Upper lobe of left lung (tissue), 6 donors: ENCODE data around the gene SULT1C3. TPM values are rescaled to one million over a fixed set of nuclear protein-coding genes. Genes with fewer than 3 reads are reported as not detected.

Experiments used
- ATAC-seq, 2 donors: fragments of 200-7000 bp; cut with Tn5 transposase; one replicate each; pipeline ENCODE4 v1.9.1; 2022; ENCODE audit warnings: mild to moderate bottlenecking in 2 of 2, moderate library complexity in 2 of 2; ENCODE audit not compliant: low FRiP score in 2 of 2
- DNase-seq, 2 donors: peaks; one replicate each; pipeline ENCODE4 v3.0.0-alpha.2; 2019 to 2020
- H3K27ac ChIP-seq, 4 donors: fragments of 200-600 bp; sonication (generic); one replicate each; pipeline ENCODE4 v1.5.1; 2016 to 2019
- H3K27me3 ChIP-seq, 4 donors: fragments of 200-600 bp; sonication (generic); one replicate each; pipeline ENCODE4 v1.5.1; 2017 to 2019
- H3K36me3 ChIP-seq, 4 donors: fragments of 200-600 bp; sonication (generic); one replicate each; pipeline ENCODE4 v1.5.1; 2016 to 2019
- H3K4me1 ChIP-seq, 4 donors: fragments of 200-600 bp; sonication (generic); one replicate each; pipeline ENCODE4 v1.5.1; 2018 to 2019
- H3K4me3 ChIP-seq, 4 donors: fragments of 200-600 bp; sonication (generic); one replicate each; pipeline ENCODE4 v1.5.1; 2017 to 2019; ENCODE audit warnings: mild to moderate bottlenecking in 2 of 4, moderate library complexity in 1 of 4
- H3K9me3 ChIP-seq, 4 donors: fragments of 200-600 bp; sonication (generic); one replicate each; pipeline ENCODE4 v1.5.1; 2018 to 2019
- EP300 ChIP-seq, 4 donors: sonication (generic); formaldehyde crosslinking; IDR thresholded peaks; one replicate each; pipeline ENCODE4 v1.5.1; 2017; ENCODE audit warnings: antibody characterized with exemption in 4 of 4, control low read depth in 2 of 4
- POLR2A ChIP-seq, 4 donors: fragments of 450-650 bp; IDR thresholded peaks; one replicate each; pipeline ENCODE4 v1.5.1; 2016 to 2017; ENCODE audit warnings: antibody characterized with exemption in 4 of 4, mild to moderate bottlenecking in 2 of 4
- POLR2AphosphoS5 ChIP-seq, 2 donors: sonication (generic); formaldehyde crosslinking; IDR thresholded peaks; one replicate each; pipeline ENCODE4 v1.5.1; 2017; ENCODE audit warnings: antibody characterized with exemption in 2 of 2
- WGBS, 2 donors: methylation state at CpG; one replicate each; pipeline ENCODE4 v1.1.5; 2017 to 2018; 5-methylcytosine and 5-hydroxymethylcytosine counted together
- total RNA-seq, 6 donors: library from RNA; depleted of rRNA in 4 of 6; stranded (reverse); fragments of >200 nt in 4 of 6; gene quantifications; one replicate each; pipeline versions ENCODE4 v1.1.0 to v1.2.1, GENCODE V29; 2016 to 2021
- TF ChIP-seq, protein P1 (sequence below), 6 experiments: fragments of 450-650 bp in 4 of 6; fragments of 200-600 bp in 2 of 6; sonication (generic) in 2 of 6; IDR thresholded peaks; one replicate each; pipeline ENCODE4 v1.5.1; 2016 to 2019; ENCODE audit warnings: antibody characterized with exemption in 6 of 6
- donor health status: DM: no; HTN: no; CAD: no; lungs with moderate emphysema.
- donor health status: DM: no; HTN: yes; CAD: no; lungs with severe emphysema.

Gene SULT1C3
- total RNA-seq, 6 donors from 2014 or later, result not detected

GRCh38 chr2:108200569-108200968 lies 39.2 kb upstream of the SULT1C3 start:
- peaks cover 0 to 6% (median 0%) of the 10 kb centered on the region in 4 donors for H3K9me3 ChIP-seq
- H3K27me3 ChIP-seq, result no peaks in the 10 kb centered on the region
- no peak overlapping the region for H3K4me3 ChIP-seq
- H3K27ac ChIP-seq, result no peak overlapping the region
- H3K4me1 ChIP-seq, result no peaks in the 10 kb centered on the region
- peak in 1 of 2 donors; percentile 17 for DNase-seq
- WGBS, 2 donors, result 83 to 84% methylated on average over 7 of the region's 7 CpGs
- TF ChIP-seq, protein P1, sequence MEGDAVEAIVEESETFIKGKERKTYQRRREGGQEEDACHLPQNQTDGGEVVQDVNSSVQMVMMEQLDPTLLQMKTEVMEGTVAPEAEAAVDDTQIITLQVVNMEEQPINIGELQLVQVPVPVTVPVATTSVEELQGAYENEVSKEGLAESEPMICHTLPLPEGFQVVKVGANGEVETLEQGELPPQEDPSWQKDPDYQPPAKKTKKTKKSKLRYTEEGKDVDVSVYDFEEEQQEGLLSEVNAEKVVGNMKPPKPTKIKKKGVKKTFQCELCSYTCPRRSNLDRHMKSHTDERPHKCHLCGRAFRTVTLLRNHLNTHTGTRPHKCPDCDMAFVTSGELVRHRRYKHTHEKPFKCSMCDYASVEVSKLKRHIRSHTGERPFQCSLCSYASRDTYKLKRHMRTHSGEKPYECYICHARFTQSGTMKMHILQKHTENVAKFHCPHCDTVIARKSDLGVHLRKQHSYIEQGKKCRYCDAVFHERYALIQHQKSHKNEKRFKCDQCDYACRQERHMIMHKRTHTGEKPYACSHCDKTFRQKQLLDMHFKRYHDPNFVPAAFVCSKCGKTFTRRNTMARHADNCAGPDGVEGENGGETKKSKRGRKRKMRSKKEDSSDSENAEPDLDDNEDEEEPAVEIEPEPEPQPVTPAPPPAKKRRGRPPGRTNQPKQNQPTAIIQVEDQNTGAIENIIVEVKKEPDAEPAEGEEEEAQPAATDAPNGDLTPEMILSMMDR (IDR thresholded peaks at IDR 0.05), result no peak
- TF ChIP-seq POLR2AphosphoS5 (IDR thresholded peaks at IDR 0.05) (no peak), POLR2A (IDR thresholded peaks at IDR 0.05) (no peak), EP300 (IDR thresholded peaks at IDR 0.05) (no peak)
- H3K36me3 ChIP-seq, result no peaks in the 10 kb centered on the region
- no peak for ATAC-seq

DNA sequence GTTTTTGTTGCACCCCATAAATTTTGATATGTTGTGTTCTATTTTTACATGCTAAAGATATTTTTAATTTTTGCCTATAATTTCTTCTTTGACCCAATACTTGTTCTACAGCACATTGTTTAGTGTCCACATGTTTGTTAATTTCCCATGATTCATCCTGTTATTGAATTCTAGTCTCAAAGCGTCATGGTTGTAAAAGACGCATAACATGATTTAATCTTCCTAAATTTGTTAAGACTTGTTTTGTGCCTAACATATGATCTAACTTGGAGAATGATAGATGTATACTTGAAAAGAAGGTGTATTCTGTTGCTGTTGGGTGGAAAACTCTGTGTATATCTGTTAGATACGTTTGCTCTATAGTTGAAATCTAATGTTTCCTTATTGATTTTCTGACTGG lies 27.1 kb upstream of the SULT1C3 start:
- no peak overlapping the region for H3K4me3 ChIP-seq
- no peaks in the 10 kb centered on the region for H3K9me3 ChIP-seq
- no peaks in the 10 kb centered on the region for H3K36me3 ChIP-seq
- H3K4me1 ChIP-seq, result peaks cover 0 to 7% (median 2%) of the 10 kb centered on the region in 4 donors
- H3K27ac ChIP-seq, result no peak overlapping the region
- no peak for DNase-seq
- H3K27me3 ChIP-seq, result no peaks in the 10 kb centered on the region
- 76 to 89% methylated on average over 3 of the region's 3 CpGs for WGBS, 2 donors
- no peak for ATAC-seq
- TF ChIP-seq POLR2AphosphoS5 (IDR thresholded peaks at IDR 0.05), result no peak
- TF ChIP-seq, protein P1 (IDR thresholded peaks at IDR 0.05), result no peak
- TF ChIP-seq EP300 (IDR thresholded peaks at IDR 0.05), result no peak
- no peak for TF ChIP-seq POLR2A (IDR thresholded peaks at IDR 0.05)

DNA sequence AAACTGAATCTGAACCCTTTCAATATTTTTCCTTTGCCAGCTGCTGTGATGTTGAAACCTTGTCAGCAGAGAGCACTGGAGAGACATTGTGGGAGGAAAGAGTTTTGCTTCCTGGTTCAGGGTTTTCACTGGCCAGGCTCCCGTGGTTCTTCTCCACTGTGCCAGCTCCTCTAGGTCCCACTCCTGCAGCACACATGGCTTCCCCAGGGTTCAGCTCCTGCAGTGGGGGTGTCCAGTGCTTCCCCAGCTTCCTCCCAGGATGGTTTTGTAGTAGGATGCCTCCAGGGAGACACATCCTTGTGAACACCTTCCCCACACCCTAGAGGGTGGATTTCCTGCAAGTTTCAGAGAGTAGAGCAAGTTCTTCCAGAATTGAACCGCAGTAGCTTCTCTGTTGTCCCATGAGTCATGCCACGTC lies 24.0 kb upstream of the SULT1C3 start:
- no peaks in the 10 kb centered on the region for H3K9me3 ChIP-seq
- no peaks in the 10 kb centered on the region for H3K36me3 ChIP-seq
- TF ChIP-seq, protein P1 (IDR thresholded peaks at IDR 0.05), result peak in 3 of 6 experiments; percentile 10 to 31 (median 13)
- TF ChIP-seq EP300 (IDR thresholded peaks at IDR 0.05), result no peak
- no peak for TF ChIP-seq POLR2AphosphoS5 (IDR thresholded peaks at IDR 0.05)
- DNase-seq (peak in 1 of 2 donors; percentile 43), ATAC-seq (peak in 1 of 2 donors; percentile 61)
- H3K4me1 ChIP-seq, result peaks cover 0 to 7% (median 2%) of the 10 kb centered on the region in 4 donors
- no peak overlapping the region for H3K27ac ChIP-seq
- WGBS, 2 donors, result 33 to 47% methylated on average over 3 of the region's 3 CpGs
- H3K4me3 ChIP-seq, result no peak overlapping the region
- no peaks in the 10 kb centered on the region for H3K27me3 ChIP-seq

DNA sequence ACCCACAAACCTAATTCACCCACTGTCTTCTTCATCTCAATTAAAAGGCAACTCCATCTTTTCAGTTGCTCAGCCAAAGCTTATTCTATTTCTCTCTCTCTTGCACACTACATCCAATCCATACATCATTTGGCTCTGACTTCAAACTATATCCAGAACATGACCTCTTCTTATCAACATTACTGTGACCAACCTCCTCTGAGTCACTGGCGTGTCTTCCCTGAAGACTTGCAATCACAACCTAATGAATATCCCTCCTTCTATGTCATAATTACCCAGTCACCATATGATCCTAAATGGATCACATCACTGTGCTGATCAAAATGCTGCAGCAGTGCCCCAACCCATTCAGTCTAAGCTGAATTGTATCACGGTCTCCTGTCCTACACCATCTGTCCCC lies 22.6 kb upstream of the SULT1C3 start:
- Histone ChIP-seq H3K27ac (no peak overlapping the region), H3K27me3 (no peaks in the 10 kb centered on the region), H3K4me3 (no peak overlapping the region), H3K9me3 (no peaks in the 10 kb centered on the region), H3K36me3 (no peaks in the 10 kb centered on the region), H3K4me1 (peaks cover 0 to 7% (median 2%) of the 10 kb centered on the region in 4 donors)
- no peak for ATAC-seq
- WGBS, 2 donors, result 92 to 93% methylated on average over 2 of the region's 2 CpGs
- no peak for DNase-seq
- TF ChIP-seq POLR2A (IDR thresholded peaks at IDR 0.05), result no peak
- no peak for TF ChIP-seq EP300 (IDR thresholded peaks at IDR 0.05)
- TF ChIP-seq, protein P1 (IDR thresholded peaks at IDR 0.05), result no peak
- no peak for TF ChIP-seq POLR2AphosphoS5 (IDR thresholded peaks at IDR 0.05)

GRCh38 chr2:108219688-108220087 lies 20.1 kb upstream of the SULT1C3 start:
- Histone ChIP-seq H3K4me3 (no peak overlapping the region), H3K27me3 (no peaks in the 10 kb centered on the region), H3K9me3 (peaks cover 0 to 13% (median 12%) of the 10 kb centered on the region in 4 donors), H3K4me1 (peaks cover 0 to 7% (median 2%) of the 10 kb centered on the region in 4 donors), H3K27ac (no peak overlapping the region), H3K36me3 (no peaks in the 10 kb centered on the region)
- no peak for DNase-seq
- 50 to 52% methylated on average over 3 of the region's 3 CpGs for WGBS, 2 donors
- TF ChIP-seq POLR2AphosphoS5 (IDR thresholded peaks at IDR 0.05), result no peak
- no peak for TF ChIP-seq POLR2A (IDR thresholded peaks at IDR 0.05)
- no peak for TF ChIP-seq EP300 (IDR thresholded peaks at IDR 0.05)
- TF ChIP-seq, protein P1 (IDR thresholded peaks at IDR 0.05), result no peak
- ATAC-seq, result no peak
